Fibroblast of pulmonary artery (primary cell): ENCODE results near the gene MAP3K21.

Experiments
- DNase-seq: peaks from one replicate; pipeline ENCODE4 v3.0.0-alpha.2; 2010; ENCODE audit warnings: low read depth
- H3K4me3 ChIP-seq: replicated peaks from 2 replicates; pipeline ENCODE4 v1.5.1; 2011; ENCODE audit warnings: low read depth, mild to moderate bottlenecking, control low read depth, low read length, moderate library complexity
- TF ChIP-seq, protein P1 (sequence below): IDR thresholded peaks from 2 replicates; pipeline ENCODE4 v1.5.1; 2011; ENCODE audit warnings: mild to moderate bottlenecking, control low read depth, low read length, inconsistent platforms; ENCODE audit errors: missing control alignments

MAP3K21 gene

GRCh38 chr1:233323718-233324117, 3.8 kb upstream of the MAP3K21 start:
- TF ChIP-seq, protein P1, sequence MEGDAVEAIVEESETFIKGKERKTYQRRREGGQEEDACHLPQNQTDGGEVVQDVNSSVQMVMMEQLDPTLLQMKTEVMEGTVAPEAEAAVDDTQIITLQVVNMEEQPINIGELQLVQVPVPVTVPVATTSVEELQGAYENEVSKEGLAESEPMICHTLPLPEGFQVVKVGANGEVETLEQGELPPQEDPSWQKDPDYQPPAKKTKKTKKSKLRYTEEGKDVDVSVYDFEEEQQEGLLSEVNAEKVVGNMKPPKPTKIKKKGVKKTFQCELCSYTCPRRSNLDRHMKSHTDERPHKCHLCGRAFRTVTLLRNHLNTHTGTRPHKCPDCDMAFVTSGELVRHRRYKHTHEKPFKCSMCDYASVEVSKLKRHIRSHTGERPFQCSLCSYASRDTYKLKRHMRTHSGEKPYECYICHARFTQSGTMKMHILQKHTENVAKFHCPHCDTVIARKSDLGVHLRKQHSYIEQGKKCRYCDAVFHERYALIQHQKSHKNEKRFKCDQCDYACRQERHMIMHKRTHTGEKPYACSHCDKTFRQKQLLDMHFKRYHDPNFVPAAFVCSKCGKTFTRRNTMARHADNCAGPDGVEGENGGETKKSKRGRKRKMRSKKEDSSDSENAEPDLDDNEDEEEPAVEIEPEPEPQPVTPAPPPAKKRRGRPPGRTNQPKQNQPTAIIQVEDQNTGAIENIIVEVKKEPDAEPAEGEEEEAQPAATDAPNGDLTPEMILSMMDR = no peak
- no peak for DNase-seq
- H3K4me3 ChIP-seq = no peak overlapping the region

- H3K4me3 ChIP-seq = no peak overlapping the region
- DNase-seq = no peak
- TF ChIP-seq, protein P1 = no peak
Measured at GRCh38 chr1:233326319-233326718, 1.2 kb upstream of the MAP3K21 start.

GRCh38 chr1:233326811-233327650, 493 bp upstream of the MAP3K21 start:
- peak overlapping the region; percentile 14 for H3K4me3 ChIP-seq
- TF ChIP-seq, protein P1 = no peak
- DNase-seq = no peak

DNA sequence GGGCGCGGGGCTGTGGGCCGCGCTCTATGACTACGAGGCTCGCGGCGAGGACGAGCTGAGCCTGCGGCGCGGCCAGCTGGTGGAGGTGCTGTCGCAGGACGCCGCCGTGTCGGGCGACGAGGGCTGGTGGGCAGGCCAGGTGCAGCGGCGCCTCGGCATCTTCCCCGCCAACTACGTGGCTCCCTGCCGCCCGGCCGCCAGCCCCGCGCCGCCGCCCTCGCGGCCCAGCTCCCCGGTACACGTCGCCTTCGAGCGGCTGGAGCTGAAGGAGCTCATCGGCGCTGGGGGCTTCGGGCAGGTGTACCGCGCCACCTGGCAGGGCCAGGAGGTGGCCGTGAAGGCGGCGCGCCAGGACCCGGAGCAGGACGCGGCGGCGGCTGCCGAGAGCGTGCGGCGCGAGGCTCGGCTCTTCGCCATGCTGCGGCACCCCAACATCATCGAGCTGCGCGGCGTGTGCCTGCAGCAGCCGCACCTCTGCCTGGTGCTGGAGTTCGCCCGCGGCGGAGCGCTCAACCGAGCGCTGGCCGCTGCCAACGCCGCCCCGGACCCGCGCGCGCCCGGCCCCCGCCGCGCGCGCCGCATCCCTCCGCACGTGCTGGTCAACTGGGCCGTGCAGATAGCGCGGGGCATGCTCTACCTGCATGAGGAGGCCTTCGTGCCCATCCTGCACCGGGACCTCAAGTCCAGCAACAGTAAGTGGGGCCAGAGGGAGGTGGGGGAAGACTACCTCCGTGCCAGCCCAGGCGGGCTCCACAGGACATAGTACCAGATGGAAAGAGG, 808 bp downstream of the MAP3K21 start:
- TF ChIP-seq, protein P1 = no peak
- peak overlapping the region; percentile 44 for H3K4me3 ChIP-seq
- DNase-seq = no peak

GRCh38 chr1:233331676-233332519, 4.4 kb downstream of the MAP3K21 start:
- TF ChIP-seq, protein P1 = no peak
- H3K4me3 ChIP-seq = no peak overlapping the region
- DNase-seq = no peak

DNA sequence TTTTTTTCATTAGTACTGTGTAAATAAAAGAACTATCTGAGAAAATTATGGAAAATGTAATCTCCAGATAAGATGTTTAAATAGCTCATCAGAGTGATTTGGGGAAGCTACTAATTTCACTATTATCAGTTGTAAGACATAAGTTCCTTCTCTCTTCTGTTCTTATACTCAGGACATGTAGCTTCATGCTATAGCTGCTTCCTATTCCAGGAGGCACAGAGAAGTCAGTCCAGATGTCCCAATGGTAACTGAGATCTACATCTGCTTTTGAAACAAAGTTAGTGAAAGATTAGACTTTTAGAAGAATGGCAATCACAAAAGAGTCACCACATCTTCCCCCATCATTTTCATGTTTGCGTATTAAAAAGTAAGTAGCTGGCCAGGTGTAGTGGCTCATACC, 5.6 kb downstream of the MAP3K21 start:
- no peak for DNase-seq
- no peak overlapping the region for H3K4me3 ChIP-seq
- TF ChIP-seq, protein P1 = no peak
